NOMO-1 (cell line): ENCODE results near the gene PTPRG.

Source experiments
- DNase-seq, 2 experiments: peaks; one replicate each; lab custom pipeline; 2025; ENCODE audit not compliant: unreplicated experiment in 2 of 2; lab: John Stamatoyannopoulos, UW

The PTPRG gene

DNA sequence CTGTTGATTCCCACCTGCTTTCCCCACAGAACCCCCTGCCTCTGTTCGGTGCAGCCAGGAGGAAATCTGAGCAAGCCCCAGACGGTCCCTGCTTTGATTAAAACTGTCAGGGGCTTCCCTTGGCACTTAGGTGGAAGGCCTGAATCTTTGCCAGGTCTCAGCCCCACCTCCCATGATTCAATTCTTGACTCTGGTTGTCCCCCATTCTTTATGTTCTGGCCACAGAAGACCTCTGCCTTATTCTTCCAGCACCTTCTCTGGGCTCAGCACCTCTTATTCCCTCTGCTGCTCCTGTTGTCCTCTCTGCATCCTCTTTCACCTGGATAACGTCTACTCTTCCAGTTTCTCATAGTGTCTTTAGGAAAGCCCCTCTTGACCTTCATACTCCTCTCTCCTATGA is 349.4 kb downstream of the PTPRG start:
- no peak for DNase-seq

DNA sequence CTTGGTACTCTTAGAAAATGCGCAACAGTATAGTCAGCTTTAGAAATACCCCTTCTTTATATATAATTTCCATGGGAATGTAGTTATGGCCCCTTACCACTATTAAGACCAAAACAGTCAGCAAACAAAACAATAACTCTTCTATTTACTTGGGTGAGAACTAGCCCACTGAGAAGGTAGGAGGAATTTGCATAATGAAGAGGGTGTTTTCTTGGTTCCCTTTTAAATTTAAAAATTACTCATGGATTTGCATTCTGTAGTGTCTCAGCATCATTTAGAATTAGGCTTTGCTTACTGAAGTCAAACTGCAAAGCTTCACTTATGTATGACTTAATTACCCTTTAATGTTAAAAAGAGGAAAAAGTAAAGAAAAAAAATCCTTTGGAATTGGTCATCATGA is 350.8 kb downstream of the PTPRG start:
- no peak for DNase-seq

DNA sequence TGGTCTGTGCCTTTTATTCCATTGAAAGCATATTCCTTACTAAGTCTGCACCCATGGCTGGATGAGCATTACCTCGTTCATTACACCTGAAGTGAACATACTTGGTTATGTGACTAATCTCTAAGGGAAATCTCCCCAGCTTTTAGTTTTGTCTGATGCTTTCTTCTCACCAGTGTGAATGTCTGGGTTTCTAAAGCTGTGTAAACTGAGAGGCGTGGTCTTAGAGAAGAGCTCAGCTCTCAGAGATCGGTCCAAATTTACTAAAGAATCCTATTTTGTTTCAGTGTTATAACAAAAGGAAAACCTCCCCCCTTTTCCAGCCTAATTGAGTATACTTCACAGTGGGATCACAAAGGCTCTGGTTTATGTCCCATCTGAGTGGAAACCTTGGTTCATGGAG is 352.3 kb downstream of the PTPRG start:
- DNase-seq, result no peak

DNA sequence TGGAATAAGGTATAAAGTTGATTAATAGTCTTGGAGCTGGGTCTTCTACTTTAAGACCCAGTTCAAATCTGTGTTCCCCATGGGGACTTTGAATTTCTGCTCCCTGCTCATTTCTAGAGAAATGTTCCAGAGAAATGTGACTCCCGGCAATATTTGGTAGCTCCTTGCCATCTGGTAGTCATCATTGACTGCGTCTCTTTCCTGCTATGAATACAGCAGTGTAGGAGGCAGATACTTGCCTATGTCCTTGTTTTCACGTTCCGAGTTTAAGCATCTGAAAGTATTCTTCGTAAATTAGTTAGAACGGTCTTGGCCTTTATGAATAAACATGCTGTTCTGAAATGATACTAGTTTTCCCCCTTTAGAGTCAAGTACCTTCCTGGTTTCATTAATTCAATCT is 352.9 kb downstream of the PTPRG start:
- no peak for DNase-seq

DNA sequence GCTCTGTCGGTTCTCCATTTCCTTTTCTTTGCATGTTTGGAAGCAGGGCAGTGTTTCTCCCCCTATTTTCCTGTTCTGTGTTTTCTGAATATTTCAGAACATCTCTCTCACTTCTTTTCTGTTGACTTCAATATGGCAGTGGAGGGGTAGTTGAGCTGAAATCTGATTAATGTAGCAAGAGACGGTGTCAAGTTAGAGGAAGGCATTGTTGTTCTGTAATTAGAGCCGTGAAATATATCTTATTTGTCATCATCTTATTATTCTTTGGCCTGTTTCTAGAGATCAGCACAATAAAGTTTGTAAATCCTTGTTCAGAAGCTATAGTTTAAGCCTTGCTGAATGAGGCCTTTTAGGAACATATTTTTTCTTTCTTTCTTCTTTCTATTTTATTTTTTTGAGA is 353.9 kb downstream of the PTPRG start:
- no peak for DNase-seq

DNA sequence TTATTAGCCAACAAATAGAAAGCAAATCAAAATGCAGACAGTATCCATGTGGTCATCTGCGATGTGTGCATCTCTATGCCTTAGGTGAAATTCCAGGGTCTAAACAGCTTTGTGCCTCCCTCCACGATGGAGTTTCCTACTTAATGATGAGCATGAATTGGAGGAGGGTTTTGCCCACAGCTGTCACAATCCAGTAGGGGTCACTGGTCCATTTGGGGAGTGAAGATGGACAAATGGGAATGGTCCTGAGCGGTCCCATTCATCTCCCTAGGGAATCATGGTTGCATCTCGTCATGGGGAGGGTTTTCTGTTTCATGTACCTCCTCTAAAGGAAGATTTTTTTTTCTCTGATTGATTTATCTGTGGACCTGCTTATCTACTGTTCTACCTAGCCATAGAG is 358.0 kb downstream of the PTPRG start:
- no peak for DNase-seq

DNA sequence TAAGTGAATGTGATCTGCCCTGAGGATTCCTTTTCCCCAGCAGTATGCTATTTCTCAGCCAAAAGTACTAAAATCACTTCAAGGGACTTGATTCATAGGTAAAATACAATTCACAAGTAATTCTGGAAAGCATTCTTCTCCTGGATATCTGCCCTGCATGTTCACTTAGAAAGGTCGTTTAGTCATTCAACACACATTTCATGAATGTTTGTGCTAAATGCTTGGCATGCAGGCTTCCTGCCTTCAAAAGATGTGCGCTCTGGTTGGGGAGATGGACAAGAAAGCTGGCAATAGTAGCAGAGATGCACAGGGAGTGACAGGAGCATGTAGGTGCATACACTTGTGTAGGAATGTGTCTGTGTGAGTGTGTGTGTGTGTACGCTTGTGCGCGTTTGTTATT is 360.7 kb downstream of the PTPRG start:
- DNase-seq, result no peak

DNA sequence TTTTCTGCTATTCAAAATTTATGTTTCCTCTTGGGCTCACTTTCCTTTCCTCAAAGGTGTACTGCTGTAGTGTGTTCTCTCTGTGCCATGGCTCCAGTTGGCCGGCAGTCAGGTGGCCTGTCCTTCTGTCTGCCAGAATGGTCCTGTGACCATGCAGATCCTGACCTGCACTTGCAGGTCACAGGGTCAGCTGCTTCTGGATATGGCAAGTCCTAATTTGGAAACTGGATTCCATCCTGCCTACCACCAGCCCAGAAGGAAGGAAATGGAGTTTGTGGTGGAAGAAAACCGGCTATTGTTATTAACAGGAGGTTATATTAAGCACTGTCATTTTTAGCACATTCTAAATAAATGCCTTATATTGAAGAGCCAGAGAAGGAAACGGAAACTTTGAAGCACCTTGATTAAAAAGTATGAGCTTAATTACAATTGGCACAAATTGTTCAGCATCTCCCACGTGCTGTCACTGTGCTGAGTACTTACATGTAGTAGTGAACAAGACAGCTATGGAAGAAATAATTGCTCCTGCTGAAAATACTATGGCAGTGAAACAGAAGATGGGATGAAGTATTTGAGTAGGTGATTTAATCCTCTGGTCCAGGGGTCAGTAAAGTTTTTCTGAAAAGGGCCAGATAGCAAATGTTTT is 362.8 kb downstream of the PTPRG start:
- no peak for DNase-seq

DNA sequence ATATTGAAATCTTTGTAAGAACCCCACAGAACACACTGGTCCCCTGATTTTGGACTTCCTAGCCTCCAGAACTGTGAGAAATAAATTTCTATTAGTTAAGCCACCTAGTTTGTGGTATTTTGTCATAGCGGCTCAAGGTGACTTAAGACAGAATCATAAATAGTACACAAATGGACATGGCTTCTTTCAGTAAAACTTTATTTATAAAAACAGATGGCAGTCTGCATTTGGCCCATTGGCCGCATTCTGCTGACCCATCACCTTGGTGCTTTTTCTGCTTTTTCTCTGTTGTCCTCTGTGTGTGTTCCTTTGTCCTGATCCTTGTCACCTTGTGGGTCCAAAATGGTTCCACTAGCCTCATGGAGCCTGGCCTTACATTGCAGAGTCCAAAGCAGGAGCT is 363.6 kb downstream of the PTPRG start:
- DNase-seq, result no peak

DNA sequence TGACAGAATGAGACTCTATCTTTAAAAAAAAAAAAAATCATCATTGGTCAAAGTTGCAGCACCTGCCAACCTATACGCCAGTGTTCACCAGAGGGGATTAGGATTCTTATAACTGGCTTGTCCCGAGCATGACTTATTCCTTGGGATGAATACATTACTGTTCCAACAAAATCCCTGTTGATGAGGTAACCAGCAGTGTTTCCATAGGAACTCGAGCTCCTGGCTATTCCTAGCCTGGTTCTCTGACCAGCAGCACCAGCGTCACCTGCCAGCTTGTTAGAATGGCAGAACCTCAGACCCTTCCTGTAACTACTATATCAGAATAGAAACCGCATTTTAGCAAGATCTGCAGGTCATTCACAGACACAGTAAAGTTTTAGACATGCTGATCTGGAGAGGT is 364.4 kb downstream of the PTPRG start:
- DNase-seq, result no peak

DNA sequence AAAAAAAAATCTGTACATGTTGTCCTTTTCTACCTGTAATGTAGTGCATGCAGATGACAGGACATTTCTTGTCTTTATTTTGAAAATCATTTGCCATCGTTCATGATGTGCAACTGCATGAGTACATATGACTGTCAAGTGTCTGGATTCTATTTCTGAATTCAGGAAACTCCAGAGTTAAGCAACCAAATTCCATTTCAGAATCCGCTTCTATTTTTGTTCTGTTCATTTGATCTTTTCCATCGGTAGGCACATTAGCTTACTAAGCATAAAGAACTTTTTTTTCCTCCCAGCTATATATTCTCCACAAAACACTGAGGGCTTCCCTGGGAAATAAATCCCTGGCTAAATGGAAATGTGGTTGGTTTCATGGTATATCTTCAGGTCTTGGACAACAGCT is 365.6 kb downstream of the PTPRG start:
- no peak for DNase-seq

DNA sequence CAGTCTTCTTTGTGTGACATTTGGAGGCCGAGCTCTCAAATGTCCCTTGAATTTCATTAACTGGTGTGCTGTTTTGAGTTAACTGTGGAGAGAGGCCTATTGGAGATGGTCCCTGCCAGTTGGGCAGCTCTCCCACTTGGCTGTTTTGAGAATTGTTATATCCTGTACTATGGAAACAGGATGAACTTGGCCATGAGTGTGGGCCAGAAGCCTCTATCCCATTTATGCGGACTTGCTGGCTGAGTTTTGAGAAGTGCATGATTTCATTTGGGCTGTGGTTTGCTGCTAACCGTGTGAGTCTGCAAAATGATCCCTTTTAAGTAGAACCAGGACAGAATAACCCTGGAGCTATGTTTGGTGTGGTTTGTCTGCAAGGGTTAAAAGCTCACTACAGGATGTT is 366.0 kb downstream of the PTPRG start:
- DNase-seq, result no peak

DNA sequence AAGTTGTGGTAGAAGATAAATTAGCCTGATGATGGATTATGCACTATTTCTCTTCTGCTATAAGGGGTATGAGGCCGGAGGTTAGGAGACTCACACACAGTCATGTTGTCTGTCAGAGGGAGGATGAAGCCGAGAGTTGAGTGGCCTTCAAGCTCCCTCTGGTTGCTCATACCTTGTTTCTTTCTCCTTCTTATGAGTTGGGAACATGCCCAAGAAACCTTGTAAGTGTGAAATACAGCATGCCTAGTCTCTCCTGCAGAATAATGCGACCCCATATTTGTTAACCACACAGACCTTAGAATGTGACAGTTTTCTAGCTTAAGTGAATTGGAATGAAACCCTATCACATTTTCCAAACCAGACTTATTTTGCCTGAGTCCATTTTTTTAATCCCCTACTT is 366.7 kb downstream of the PTPRG start:
- DNase-seq, result no peak

DNA sequence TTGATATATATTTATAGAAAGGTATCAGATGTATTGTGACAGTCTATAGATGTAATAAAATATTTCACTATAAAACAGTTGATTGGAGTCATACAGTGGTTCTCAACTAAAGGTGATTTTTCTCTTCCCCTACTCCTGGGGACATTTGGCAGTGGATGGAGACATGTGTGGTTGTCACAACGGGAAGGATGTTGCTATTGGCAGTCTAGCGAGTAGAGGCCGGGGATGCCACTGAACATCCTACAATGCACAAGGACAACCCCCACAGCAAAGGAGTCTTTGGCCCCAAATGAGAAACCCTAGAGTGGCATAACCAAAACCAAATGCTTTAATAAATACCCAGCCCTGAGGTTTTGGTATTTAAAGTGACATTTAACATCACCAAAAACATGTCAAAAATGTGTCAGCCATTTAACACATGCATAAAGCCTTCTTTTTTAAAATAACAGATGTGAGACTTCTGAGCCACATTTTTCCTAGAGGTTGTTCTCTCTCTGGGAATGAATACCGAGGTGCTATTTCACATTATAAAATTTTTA is 367.5 kb downstream of the PTPRG start:
- DNase-seq, result no peak

DNA sequence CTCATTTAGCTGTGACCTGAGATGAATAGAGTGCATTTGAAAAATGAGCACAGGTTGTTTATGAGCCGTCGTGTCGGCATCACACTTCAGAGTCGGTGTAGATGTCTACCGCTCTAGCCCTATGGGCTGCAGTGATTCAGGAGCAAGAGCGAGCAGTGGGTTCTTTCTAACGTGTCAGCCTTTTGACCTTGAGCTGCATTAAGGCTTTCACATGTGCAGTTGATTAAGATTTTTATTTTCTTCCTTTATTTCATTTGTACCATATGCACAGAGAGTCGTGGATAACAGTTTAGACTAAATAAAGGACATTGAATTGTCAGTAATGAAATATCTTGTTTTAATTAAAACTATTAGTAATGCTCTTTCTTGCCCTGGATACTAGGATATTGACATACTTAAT is 368.2 kb downstream of the PTPRG start:
- no peak for DNase-seq

DNA sequence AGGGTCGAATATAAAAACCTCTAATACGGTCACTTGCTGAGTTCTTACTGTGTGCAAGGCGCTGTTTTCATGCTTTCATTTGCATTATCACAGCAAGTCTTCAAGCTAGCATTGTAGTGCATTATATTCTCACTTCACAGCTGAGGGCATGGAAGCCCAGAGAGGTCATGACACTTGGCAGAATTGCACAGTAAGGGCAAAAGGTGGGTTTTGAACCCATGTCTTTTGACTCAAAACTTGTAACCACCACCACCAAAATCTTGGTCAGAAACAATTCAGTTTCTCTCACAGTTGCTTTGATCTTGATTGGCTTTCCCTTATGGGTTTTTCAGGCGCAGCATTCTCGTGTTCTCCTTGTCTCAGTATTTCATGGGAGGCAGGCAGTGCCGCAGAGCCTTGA is 371.1 kb downstream of the PTPRG start:
- no peak for DNase-seq

DNA sequence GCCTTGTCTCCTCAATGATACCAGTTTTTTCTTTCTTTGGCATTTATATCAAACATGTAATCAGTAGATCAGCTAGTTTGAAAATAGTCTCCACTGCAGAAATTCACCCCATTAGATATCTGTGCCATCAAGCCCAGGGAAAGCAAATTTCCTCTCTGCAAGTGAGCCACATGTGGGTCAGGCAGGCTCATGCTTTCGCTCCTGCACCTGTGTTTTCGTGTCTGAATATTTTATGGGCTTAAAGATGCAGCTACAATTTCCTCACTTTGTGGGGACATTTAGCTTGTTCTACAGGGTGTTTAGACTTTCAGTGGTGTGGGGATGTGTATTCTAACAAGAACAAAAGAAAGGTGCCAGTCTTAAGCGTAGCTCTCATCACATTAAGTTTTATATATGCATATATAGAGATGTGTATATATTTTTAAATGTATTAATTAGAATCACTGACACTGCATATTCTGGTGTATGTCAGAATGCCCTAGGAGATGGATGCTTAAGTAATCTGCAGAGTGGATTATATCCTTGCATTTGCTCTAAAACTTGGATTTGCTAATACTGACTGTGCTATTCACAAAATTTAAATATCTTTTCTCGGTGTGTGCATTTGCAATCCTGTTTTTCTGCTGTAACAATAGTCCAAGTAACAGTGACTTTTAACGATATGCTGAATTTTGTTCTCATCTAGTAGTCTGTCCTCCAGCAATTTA is 372.6 kb downstream of the PTPRG start:
- no peak for DNase-seq

DNA sequence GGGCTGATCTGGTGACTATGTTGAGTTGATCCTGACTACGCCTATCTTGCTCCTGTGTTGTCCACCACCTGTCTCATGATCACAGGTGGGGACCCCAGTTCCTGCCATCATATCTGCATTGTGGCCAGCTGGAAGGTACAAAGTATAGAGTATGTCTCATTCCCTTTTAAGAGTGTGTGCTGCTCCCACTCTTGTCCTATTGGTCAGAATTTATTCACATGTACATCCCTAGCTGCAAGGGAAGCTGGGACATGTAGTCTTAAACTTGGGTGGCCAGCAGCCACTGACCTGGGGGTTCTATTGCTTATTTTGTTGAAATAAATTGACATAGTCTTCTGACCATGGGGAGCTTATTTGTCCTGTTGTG is 373.1 kb downstream of the PTPRG start:
- no peak for DNase-seq

DNA sequence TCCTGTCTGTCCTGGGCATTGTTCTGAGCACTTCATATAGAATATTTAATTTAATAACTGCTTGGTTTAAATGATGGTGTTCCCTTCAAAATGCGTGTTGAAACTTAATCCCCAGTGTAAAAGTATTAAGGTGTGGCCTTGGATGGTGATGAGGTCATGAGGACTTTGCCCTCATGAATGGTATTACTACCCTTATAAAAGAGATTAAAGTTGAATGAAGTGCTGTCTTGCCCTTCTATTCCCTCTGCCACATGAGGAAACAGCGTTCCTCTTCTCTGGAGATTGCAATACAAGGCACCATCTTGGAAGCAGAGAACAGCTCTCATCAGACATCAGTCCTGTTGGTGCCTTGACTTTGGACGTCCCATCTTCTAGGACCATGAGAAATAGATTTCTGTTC is 374.4 kb downstream of the PTPRG start:
- DNase-seq, result no peak

DNA sequence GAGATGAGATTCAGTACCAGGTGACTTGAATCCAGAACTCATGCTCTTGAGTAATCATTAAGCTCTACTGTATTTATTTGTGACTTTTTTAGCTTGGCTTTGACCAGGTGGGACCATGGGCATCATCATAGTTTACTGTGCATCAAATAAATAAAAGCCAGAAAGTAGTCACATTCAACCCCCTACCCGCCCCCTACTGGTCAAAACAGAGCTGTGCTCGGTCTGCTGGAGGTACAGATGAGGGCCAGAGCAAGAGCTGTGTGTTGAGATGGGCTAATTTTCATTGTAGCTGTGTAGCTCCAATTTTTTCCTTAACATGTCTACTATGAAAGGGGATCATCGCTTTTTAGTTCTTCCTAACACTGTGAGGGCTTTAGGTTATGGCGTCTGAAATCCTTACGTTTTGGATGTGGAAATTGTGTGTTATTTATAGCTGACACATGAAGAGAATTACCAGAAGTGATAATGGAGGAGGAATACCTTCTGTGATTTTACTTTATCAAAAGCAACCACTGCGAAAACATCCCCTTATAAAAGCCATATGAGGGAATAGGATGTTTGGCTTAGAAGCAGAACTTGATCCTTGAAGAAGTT is 375.1 kb downstream of the PTPRG start:
- no peak for DNase-seq

DNA sequence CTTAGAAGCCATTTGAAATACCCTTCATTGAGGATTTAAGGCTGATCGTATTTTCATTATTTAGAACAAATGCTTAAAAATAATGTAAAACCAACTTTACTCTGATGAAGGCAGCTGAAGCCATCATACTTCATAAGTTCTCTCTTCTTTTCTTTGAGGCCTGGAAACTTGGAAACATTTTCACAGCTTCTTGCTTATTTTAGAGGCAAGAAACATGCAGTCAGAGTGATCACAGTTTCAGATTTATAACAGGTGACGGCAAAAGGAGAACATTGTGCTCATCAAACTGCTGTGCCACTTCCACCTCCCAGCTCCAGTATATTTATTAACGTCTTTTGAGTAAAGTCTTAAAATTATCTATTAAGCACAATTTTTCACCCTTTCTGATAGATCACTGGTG is 376.1 kb downstream of the PTPRG start:
- DNase-seq, result no peak

DNA sequence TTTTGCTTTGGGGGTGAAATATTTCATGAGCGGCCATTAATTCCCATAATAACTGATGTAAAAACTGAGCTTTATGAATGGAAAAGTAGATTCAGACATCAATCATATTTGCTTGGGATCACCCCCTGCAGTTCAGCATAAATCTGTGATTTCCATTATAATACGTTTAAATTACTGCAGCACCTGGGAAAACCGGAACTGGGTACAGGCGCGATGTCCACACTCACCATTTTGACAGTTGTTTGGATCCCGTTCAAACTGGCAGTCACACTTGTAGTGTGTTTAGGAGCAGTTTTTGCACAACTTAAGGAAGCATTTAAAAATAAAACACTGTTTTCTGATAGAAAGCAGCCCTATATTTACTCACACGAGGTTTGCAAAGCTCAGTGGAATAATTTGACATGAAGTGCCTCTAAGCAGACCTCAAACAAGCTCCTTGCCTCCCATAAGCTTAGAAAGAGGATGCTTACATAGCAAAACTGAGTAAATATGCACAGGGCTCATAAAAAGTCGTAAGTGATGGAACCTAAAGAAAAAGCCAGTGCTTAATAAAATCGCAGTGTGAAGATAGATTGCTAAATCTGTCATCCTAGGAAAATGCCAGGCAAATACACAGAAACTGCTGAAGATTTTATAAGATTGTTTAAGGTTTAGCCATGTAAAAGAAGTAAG is 377.6 kb downstream of the PTPRG start:
- DNase-seq, result no peak
